ENCODE measurements around the gene LCOR. TPM values are rescaled to one million over a fixed set of nuclear protein-coding genes. Genes with fewer than 3 reads are reported as not detected.

LCOR gene
- total and polyA plus RNA-seq, 2 of the 4 experiments (the other 2 are of a cell fraction) = 3.7 to 36.9 TPM

- Histone ChIP-seq H2AK9ac (replicated peaks; ENCODE audit: low read depth, low read length, poor library complexity) (no peak overlapping the region), H3K27me3 (ENCODE audit: control insufficient read depth, insufficient read depth, low read length) (no peaks in the 10 kb centered on the region), H3K4ac (ENCODE audit: low read depth, low read length) (no peak overlapping the region), H4K20me1 (ENCODE audit: insufficient read depth, low read length) (peaks cover 90% of the 10 kb centered on the region), H2AFZ (replicated peaks; ENCODE audit: low read length, poor library complexity) (no peak overlapping the region), H2AK5ac (ENCODE audit: low read depth, low read length) (no peak overlapping the region), H4K91ac (ENCODE audit: insufficient read depth, low read depth, low read length) (no peak overlapping the region), H3K18ac (ENCODE audit: low read depth, low read length) (no peak overlapping the region), H3K4me1 (ENCODE audit: control insufficient read depth, insufficient read depth, low read length) (peaks cover 14% of the 10 kb centered on the region), H3K79me1 (ENCODE audit: low read depth in 1 of 2, low read length in 2 of 2) (peaks cover 3 to 63% of the 10 kb centered on the region in 2 experiments; a peak in 3 of 4 replicates), H3K14ac (replicated peaks; ENCODE audit: low read depth, low read length) (no peak overlapping the region), H2BK20ac (ENCODE audit: low read depth, low read length) (no peak overlapping the region), H3K36me3 (ENCODE audit: control insufficient read depth, insufficient read depth, low read length) (no peaks in the 10 kb centered on the region), H2BK15ac (ENCODE audit: low read depth, low read length) (no peak overlapping the region), H3K56ac (ENCODE audit: extremely low read depth, insufficient read depth, low read length) (no peak overlapping the region), H4K8ac (ENCODE audit: low read depth in 2 of 2, low read length in 2 of 2) (no peak overlapping the region), H2BK5ac (ENCODE audit: low read depth, low read length, poor library complexity, severe bottlenecking) (no peak overlapping the region), H3K9ac (ENCODE audit: low read depth, low read length) (no peak overlapping the region), H3K23ac (ENCODE audit: low read depth, low read length) (no peak overlapping the region), H3K9me1 (ENCODE audit: insufficient read depth, low read length) (peaks cover 22% of the 10 kb centered on the region), H3K9me3 (ENCODE audit: control insufficient read depth, insufficient read depth, low read length) (no peaks in the 10 kb centered on the region), H2BK120ac (ENCODE audit: low read depth, low read length) (no peak overlapping the region), H3K4me3 (ENCODE audit: insufficient read depth, low read depth, low read length) (no peak overlapping the region), H3K27ac (ENCODE audit: insufficient read depth, low read length) (no peak overlapping the region), H3K4me2 (ENCODE audit: low read depth, low read length) (no peak overlapping the region), H4K5ac (ENCODE audit: low read depth, low read length) (no peak overlapping the region)
- BruUV-seq (replicated peaks) = no TSS peak
- no CpG with 5 or more reads among the region's 4 CpGs for WGBS, 2 experiments (ENCODE audit: extremely low coverage in 2 of 2, insufficient read length in 1 of 2)
- no peak for DNase-seq
- POLR2A ChIA-PET (ENCODE audit: unreplicated experiment) = no interaction called here
- no peak for ATAC-seq (ENCODE audit: low read depth)
- dilution Hi-C loops (cut with HindIII; ENCODE audit: low sequenced_read_pairs, unreplicated experiment) (no loop called here), in situ Hi-C loops (cut with MboI; ENCODE audit: low sequenced_read_pairs) (no loop called here), intact Hi-C loops (cut with micrococcal nuclease) (no loop called here)
- TF ChIP-seq RFX5 (IDR thresholded peaks at IDR 0.05; ENCODE audit: low read depth, low read length) (no peak), RCOR1 (IDR thresholded peaks at IDR 0.05; ENCODE audit: insufficient replicate concordance, low read length) (no peak), CHD1 (IDR thresholded peaks at IDR 0.05; ENCODE audit: low read depth, low read length) (no peak), ELK1 (IDR thresholded peaks at IDR 0.05; ENCODE audit: borderline replicate concordance, low read depth, low read length) (no peak), MXI1 (IDR thresholded peaks at IDR 0.05; ENCODE audit: borderline replicate concordance, low read depth, low read length) (no peak), FOS (IDR thresholded peaks at IDR 0.05; ENCODE audit: low read depth, low read length) (no peak), CEBPB (IDR thresholded peaks at IDR 0.05; ENCODE audit: low read depth, low read length) (no peak), POLR2A (IDR thresholded peaks at IDR 0.05; ENCODE audit: low read depth, low read length) (no peak), SMC3 (IDR thresholded peaks at IDR 0.05; ENCODE audit: low read depth, low read length) (no peak), RAD21 (IDR thresholded peaks at IDR 0.05; ENCODE audit: low read length) (no peak), MAFK (IDR thresholded peaks at IDR 0.05; ENCODE audit: low read depth, low read length) (no peak), USF2 (IDR thresholded peaks at IDR 0.05; ENCODE audit: low read depth, low read length) (no peak), NFE2L2 (IDR thresholded peaks at IDR 0.05; ENCODE audit: low read depth, low read length) (no peak)
- CTCF ChIA-PET = no interaction called here
Observed at GRCh38 chr10:96838529-96838928, 6.4 kb downstream of the LCOR start.

Data from IMR-90 (cell line).